Fibroblast of skin of left biceps (primary cell): Measurements from ENCODE around the gene CLIP2.
"Not testable (repeated sequence)": the region's sequence is repeated elsewhere in the genome, so short reads cannot be mapped to it uniquely, and the experiment has no call there.

ENCODE experiments used
- DNase-seq, 2 experiments: peaks; one replicate each; pipeline ENCODE4 v3.0.0-alpha.2; 2013; ENCODE audit warnings: low read depth in 2 of 2

CLIP2 gene

DNA sequence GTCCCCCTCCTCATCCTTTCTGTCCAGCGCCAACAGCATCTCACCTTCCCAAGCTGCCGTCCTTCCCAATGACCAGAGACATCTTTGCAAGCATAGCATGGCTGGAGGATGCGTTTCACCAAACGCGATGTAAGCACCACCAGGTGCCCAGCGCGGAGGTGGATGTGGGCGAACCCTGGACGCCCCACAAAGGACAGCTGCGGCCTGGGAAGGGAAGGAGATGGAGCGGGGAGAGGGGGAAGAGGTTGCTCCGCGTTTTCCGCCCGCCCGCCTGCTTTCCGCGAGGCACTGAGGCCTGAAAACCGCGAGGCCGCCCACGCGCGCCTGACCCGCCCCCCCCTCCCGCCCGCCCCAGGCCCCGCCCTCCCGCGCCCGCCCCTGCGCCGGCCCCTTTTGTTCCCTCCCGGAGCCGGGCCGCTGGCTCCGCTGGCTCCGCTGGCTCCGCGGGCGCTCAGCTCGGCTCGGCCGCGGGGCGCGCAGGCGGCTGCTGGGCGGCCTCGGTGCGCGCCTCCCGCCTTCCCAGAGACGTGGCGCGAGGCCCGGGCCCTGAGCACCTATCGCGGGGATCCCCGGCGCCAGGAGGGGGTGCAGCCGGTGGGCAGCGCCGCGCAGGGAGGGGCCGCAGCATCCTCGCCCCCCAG lies at the start of gene CLIP2:
Gene CLIP2 (plus strand): TSS at position 390 of the 641 bp plus-strand sequence. CDS start 28,140 bp downstream, outside the sequence.
- peak; percentile 52 to 57 for DNase-seq

DNA sequence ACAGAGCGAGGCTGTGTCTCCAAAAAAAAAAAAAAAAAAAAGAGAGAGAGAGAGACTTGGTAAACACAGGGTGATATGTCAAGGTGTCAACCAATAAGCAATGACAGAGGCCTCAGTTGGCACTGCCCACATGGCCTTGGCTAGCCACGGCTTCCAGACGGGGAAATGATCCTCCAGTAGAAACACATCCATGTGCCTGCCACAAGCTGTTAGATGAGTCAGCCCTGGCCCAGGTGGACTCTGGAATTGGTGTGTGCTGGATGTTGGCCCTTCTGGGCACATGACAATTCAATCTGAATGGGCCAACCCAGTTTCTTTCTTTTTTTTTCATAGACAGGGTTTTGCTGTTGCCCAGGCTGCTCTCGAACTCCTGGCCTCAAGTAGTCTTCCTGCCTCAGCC lies 48.7 kb upstream of the CLIP2 start:
- DNase-seq = no peak

DNA sequence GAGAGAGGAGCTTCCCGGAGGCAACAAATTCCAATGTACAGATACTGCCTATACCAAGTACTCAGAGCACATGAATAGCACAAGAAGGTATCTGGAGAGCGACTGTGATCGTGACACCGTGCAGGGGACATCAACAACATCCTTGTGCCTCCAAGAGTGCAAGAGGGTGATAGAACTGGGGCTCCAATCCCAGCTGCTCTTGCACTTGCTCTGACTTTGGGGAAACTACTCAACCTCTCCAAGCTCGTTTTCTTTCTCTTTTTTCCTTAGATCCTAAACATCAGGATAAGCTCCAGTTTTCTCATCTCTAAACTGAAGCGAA lies 47.1 kb upstream of the CLIP2 start:
- no peak for DNase-seq

DNA sequence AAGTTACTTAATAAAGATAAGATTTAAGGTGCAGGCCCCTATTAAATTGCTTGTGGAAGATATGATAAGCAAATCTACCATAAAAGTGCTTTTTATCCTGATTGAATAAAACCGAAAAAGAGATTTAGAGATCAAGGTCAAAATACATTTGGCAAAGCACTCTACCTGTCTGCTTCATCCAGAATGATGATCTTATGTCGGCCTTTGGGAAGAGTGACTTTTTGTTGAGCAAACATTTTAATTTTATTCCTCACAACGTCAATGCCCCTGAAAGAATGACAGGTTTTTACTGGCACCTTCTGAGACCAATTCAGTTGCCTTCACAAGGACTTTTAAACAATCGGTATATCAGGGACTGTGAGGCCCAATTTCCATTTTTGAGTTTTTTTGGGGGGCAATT lies 42.7 kb upstream of the CLIP2 start:
- DNase-seq = no peak

DNA sequence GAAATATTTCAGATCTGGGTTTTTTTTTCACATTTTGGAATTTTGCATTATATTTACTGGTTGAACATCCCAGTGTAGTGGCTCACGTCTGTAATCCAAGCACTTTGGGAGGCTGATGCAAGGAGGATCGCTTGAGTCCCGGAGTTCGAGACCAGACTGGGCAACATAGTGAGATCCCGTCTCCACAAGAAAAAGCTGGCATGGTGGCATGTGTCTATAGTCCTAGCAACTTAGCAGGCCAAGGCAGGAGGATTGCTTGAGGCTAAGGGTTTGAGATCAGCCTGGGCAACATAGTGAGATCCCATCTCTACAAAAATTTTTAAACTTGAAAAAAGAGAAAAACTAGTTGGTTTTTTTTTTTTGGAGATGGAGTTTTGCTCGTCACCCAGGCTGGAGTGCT lies 41.1 kb upstream of the CLIP2 start:
- DNase-seq = no peak

DNA sequence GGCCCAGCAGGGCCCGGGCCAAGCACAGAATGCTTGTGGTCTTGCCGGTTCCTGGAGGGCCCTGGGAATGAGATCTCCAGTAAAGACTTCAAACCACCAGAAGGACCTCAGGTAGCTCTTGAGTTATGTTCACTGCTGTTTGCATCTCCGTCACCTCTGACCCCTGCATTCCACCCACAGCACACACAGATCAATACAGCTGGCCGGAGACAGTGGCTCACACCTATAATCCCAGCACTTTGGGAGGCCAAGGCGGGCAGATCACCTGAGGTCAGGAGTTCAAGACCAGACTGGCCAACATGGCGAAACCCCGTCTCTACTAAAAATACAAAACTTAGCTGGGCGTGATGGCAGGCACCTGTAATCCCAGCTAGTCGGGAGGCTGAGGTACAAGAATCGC lies 40.1 kb upstream of the CLIP2 start:
- DNase-seq = not testable (repeated sequence)

DNA sequence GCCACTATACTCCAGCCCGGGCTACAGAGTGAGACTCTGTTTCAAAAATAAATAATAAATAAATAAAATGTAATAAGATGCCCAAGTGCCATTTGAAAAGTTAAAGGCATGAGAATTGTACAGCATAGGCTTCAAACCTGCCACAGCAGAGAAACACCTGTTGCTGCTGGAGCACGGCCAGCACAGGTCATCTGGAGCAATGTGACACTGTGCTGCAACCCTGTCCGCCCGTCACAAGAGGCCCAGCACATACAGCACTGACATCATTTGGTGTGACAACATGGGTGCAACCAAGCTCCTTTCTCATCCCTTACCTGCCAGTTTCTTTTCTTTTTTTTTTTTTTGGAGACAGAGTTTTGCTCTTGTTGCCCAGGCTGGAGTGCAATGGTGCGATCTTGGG lies 36.3 kb upstream of the CLIP2 start:
- no peak for DNase-seq

DNA sequence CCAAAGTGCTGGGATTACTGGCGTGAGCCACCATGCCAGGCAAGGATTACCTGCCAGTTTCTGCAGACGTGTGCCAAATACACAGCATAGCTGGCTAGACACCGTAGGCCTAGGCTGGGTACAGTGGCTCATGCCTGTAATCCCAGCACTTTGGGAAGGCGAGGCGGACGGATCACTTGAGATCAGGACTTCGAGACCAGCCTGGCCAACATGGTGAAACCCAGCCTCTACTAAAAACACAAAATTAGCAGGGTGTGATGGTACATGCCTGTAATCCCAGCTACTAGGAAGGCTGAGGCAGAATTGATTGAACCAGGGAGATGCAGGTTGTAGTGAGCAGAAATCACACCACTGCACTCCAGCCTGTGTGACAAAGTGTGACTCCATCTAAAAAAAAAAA lies 35.9 kb upstream of the CLIP2 start:
- DNase-seq = no peak

DNA sequence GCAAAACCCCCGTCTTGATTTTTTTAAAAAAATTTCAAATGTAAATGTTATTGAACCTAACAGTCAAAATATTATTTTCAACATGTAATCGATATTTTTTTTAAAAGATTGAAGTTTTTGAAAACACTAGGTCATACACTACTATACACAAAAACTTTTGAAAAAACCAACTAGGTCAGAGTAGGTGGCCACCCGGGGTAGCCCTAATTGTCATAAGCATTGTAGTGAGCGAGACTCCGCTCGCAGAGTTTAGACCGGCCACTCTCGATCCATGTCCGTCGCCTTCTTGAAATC lies 35.4 kb upstream of the CLIP2 start:
- DNase-seq = no peak

DNA sequence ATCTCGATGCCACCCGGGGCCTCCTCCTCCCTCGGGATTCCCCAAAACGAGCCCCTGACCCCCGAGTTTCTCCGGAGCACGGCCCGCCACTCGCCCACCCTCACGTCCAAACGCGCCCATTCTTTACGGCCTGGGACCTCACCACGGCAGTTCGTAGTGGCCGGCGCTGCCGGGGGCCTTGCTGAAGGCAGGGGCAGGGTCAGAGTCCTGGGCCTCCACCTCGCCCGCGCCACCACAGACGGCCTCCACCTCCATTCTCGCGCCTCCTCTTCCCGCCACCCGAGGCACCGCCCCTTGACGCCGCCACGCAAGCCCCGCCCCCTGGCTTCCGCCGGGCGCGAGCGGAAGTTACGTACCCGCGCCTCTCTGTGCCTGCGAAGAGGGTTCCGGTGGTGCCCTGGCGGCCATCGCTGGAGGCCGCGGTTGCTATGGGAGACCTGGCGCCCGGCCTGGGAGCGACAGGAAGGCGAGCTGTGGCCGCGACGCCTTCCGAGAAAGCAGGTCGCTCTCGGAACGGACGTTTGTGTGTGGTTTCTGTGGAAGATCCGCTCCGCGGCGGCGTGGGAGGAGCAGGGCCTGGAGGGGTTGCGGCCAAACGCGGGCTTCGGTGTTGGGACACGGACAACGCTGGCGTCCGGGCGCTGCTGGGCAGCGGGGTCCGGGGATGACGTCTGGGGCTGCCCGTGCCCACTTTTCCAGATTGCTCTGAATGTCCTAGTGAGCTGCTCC lies 34.9 kb upstream of the CLIP2 start, which contains the start of gene RFC2:
Gene RFC2 (minus strand): TSS at position 271 of the 729 bp plus-strand sequence. CDS start 16 bp downstream, at position 255.
- DNase-seq = peak; percentile 81 to 85

DNA sequence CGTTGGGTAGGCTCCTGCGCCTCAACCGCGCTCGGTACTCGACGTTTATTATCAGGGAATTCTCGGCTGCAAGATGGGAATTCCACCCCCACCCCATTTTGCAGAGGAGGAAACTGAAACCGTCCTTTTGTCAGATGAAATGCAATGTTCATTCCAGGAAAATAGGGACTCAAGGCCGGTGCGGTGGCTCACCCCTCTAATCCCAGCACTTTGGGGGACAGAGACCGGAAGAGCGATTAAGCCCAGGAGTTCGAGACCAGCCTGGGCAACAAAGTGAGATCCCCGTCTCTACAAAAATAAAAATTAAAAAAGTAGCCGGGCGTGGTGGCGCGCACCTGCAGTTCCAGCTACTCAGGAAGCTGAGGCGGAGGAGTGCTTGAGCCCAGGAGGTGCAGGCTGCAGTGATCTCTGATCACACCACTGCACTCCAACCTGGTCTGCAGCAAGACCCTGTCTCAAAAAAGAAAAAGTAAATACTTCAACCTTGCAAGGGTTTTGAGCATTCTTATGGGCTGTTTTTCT lies 34.3 kb upstream of the CLIP2 start:
- no peak for DNase-seq

DNA sequence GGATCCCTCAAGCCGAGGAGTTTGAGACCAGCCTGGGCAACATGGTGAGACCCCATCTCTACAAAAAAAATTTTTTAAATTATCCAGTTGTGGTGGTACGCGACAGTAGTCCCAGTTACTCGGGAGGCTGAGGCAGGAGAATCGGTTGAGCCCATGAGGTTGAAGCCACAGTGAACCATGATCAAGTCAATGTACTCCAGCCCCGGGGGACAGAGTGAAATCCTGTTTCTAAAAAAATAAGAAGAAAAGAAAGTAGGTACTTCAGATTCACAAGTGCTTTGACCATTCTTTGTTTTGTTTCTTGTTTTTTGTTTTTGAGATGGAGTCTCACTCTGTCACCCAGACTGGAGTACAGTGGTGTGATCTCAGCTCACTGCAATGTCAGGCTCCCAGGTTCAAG lies 33.7 kb upstream of the CLIP2 start:
- DNase-seq = not testable (repeated sequence)

DNA sequence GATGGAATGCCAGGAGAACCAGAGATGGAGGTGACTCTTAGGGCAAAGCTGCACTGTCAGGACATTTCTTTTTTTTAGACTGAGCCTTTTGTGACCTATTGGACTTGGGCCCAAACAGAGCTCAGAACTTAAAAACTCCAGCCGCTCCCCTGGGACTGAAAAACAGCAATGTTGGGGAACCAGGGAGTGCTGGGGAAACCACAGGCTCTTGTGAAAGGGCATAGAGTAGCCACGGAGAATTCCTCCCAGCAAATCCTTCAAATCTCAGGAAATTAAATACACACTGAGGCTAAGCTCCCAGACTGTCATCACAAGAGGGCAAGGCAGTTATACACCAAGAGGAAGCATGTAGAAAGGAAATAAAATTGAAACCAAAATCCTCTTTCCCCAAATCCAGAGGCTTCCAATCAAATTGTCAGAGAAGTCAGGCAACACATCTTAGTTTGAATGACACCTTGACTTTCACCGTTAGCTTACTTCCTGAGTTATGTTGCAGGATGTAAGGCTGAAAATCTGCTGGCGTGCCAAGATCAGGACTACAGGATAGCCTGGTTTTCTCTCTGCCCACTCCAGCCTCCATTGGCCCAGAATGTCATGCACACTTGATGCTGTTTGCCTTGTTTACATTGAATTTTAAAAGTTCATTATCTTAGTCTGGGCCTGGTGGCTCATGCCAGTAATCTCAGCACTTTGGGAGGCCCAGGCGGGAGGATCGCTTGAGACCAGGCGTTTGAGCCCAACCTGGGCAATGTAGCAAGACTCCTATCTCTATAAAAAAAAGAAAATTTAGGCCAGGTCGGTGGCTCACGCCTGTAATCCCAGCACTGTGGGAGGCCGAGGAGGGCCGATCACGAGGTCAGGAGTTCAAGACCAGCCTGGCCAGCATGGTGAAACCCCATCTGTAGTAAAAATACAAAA lies 32.5 kb upstream of the CLIP2 start:
- peak; percentile 59 to 64 for DNase-seq

DNA sequence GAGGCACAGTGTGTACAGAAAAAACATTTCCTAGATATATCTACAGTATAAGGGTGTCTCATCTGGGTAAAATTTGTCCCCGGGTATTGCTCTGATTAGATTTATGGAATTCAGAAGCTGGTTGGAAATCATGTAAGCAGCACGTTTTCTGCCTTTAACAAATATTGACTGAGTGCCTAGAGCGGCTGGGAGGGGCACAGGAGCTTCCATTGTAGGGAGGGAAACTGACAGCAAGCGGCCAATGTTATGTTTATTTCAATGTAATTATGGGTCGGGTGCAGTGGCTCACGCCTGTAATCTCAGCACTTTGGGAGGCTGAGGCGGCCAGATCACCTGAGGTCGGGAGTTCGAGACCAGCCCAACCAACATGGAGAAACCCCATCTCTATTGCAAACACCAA lies 30.6 kb upstream of the CLIP2 start:
- DNase-seq = no peak

DNA sequence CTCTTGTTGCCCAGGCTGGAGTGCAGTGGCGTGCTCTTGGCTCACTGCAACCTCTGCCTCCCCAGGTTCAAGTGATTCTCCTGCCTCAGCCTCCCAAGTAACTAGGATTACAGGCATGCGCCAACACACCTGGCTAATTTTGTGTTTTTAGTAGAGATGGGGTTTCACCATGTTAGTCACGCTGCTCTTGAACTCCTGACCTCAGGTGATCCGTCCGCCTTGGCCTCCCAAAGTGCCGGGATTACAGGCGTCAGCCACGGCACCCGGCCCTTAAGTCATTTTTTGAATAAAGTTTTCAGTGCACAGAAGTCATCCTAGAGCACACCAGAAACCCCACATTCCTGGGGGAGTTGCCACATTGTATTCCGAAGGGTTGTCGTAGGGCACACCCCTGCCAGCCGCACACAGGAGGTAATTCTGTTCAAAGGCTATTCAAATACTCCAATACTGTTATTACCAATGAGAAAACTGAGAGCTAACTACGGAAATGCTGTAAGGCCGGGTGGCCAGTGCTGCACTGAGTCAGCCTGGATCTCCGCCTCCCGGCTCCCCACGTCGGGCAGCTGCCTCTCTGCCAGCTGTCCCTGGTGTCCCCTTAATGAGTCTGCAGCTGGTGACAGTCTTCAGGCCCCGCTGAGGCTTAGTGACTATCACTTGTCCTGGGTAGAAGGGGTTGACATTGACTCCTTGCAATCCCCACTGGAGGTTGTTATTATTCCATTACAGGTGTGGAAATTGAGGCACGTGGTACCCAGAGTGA lies 26.4 kb upstream of the CLIP2 start:
- no peak for DNase-seq

DNA sequence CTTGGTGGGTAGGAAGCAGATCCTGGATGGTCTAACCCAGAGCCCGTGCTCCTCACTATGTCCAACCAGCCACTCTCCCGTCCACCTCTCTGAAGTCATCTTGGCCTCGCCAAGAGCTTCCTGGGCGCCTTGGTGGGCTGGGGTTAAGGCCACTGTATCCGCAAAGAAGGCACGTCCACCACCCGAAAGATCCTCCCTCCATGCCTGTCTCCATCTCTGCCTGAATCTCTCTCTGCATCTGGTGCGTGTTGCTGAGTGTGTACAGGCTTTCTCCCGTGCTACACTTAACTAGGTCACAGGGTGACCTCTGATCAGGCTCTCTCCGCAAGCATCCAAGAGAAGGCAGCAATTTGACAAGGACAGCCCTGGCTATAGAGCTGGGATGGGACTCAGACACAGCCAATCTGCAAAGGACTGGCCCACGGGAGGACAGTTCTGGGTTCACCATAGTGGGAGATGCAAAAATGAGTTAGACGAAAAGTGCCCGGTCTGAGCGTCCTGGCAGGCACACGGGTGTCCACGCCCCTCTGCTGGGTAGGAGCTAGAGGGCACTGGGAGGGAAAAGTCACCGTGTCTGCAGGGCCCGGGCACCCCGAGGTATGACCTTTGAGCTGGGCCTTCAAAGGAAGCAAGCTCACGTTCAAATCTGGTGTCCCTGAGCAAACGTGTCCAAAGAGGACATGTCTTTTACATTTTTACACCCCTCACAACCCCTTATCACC lies 25.6 kb upstream of the CLIP2 start:
- DNase-seq = no peak

DNA sequence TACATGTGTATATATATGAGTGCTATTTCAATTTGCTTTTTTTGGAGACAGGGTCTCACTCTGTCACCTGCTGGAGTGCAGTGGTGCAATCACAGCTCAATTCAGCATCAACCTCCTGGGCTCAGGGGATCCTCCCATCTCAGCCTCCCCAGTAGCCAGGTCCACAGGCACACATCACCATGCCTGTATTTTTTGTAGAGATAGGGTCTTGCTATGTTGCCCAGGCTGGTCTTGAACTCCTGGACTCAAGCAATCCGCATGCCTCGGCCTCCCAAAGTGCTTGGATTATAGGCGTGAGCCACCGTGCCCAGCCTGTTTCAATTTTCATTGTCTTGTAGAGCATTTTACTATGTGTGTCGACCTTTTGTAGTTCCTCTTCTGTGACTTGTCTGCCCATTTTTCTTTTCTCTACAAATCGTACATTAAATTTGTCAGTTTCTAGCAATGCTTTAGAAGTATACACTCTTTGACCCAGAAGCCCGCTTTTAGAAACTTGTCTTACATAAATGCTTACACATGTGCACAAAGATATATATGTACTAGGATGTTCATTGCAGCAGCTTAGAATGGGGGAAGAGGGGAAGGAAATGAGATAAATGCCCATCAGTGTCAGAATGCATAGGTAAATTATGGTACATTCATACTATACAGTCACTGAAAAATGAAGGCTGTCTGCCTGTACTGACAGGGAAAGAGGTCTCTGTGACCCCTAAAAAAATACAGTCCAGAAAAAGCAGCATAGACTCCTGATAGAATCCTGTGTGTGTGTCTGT lies 22.8 kb upstream of the CLIP2 start:
- DNase-seq = no peak

DNA sequence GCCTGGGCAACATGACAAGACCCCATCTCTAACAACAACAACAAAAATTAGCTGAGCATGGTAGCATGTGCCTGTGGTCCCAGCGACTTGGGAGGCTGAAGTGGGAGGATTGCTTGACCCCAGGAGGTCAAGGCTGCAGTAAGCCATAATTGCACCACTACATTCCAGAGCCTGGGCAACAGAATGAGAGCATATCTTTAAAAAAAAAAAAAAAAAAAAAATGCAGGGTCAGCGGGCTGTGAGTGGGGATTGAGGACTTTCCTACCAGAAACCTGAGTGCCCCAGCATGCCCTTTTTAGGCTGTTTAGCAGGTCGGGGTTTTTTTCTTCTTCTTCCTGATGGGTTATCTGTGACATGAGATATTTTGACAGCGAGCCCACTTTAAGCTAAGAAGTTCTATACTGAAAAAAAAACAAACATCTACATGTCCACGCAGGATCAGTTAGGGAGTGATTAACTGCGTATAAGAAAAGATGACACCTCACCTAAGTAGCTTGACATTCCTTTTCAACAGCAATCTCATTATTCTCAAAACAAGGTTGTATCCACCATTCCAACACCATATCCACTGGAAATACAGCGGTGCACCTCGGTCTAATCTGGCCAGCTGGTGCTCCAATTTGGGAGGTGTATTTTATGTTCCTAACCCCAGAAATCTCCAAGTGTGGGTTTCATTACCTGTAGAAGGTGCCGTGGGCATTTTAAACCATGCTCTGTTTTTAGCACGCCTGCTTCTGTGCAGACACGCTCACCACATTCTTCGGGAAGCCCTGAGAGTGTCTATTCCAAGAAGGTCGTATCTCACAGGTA lies 21.2 kb upstream of the CLIP2 start:
- no peak for DNase-seq

DNA sequence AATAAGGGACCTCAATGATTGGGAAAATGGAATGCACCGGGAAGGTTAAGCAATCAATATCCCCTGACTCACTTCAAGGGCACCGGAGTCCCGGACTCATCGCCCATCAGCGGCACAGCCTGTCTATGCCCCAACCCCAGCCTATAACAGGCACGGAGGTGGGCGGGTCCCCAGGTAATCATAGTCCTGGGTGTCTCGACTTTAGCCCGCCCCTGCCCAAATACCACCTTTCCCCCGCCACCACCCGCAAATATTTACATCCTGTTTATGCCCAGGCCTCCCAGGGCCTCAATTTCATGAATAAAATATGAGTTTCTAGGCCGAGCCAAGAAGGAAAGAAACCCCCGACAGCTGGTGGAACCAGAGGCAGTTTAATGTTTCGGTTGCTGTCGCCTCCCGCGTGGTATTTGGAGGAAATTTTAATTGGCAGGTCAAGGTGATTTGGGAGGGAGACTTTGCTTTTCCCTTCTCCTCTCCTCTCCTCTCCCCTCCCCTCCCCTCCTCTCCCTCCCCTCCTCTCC lies 19.4 kb upstream of the CLIP2 start:
- DNase-seq = peak; percentile 51 to 54
